Naive B cell (primary cell): ENCODE results near the gene SH2D7. TPM values are rescaled to one million over a fixed set of nuclear protein-coding genes. Genes with fewer than 3 reads are reported as not detected.

Experiments
- ATAC-seq, 2 donors: fragments of 150-1000 bp; cut with Tn5 transposase; 2 replicates each; pipeline ENCODE4 v1.10.0; 2021; ENCODE audit warnings: low read depth in 2 of 2, mild to moderate bottlenecking in 2 of 2, moderate library complexity in 2 of 2
- DNase-seq: peaks from one replicate; pipeline ENCODE4 v3.0.0; 2022
- H3K27ac Mint-ChIP-seq, 6 donors: one replicate each; pipeline ENCODE4 v1.8.0; 2020 to 2022; ENCODE audit warnings: mild to moderate bottlenecking in 6 of 6, mixed read lengths in 6 of 6, moderate library complexity in 5 of 6, inconsistent platforms in 2 of 6
- H3K27me3 Mint-ChIP-seq, 3 donors: one replicate each; pipeline ENCODE4 v1.8.0; 2021 to 2022; ENCODE audit warnings: mixed read lengths in 3 of 3, mild to moderate bottlenecking in 1 of 3
- H3K36me3 Mint-ChIP-seq, 2 donors: one replicate each; pipeline ENCODE4 v1.8.0; 2020 to 2022; ENCODE audit warnings: mixed read lengths in 2 of 2, inconsistent platforms in 1 of 2, mild to moderate bottlenecking in 1 of 2
- H3K4me1 Mint-ChIP-seq, 3 donors: one replicate each; pipeline ENCODE4 v1.8.0; 2020 to 2022; ENCODE audit warnings: mixed read lengths in 3 of 3, inconsistent platforms in 1 of 3, mild to moderate bottlenecking in 1 of 3, moderate library complexity in 1 of 3
- H3K4me3 Mint-ChIP-seq, 8 donors: one replicate each; pipeline ENCODE4 v1.8.0; 2020 to 2022; ENCODE audit warnings: mild to moderate bottlenecking in 8 of 8, mixed read lengths in 8 of 8, moderate library complexity in 8 of 8, inconsistent platforms in 2 of 8
- H3K9me3 Mint-ChIP-seq, 7 donors: one replicate each; pipeline ENCODE4 v1.8.0; 2020 to 2022; ENCODE audit warnings: mixed read lengths in 7 of 7, mild to moderate bottlenecking in 5 of 7, inconsistent platforms in 2 of 7, moderate library complexity in 1 of 7
- polyA plus RNA-seq, 6 donors: library from polyadenylated mRNA; unstranded; fragments of 300-500 nt; fragmentation: Illumina TruSeq; gene quantifications; one replicate each; pipeline ENCODE4 v1.2.3, GENCODE V29; 2021; ENCODE audit warnings: low read depth in 6 of 6

The SH2D7 gene
- polyA plus RNA-seq, 6 donors from 2014 or later, result not detected

- Mint-ChIP-seq H3K27ac (no peak overlapping the region), H3K27me3 (no peaks in the 10 kb centered on the region), H3K4me3 (no peak overlapping the region), H3K4me1 (peaks cover 65 to 82% (median 78%) of the 10 kb centered on the region in 3 donors), H3K9me3 (no peaks in the 10 kb centered on the region), H3K36me3 (peaks cover 0 to 10% of the 10 kb centered on the region in 2 donors)
- ATAC-seq (no peak), DNase-seq (no peak)
These were observed 37.8 kb upstream of the SH2D7 start for GRCh38 chr15:78054518-78054917.

GRCh38 chr15:78054966-78055365, 37.4 kb upstream of the SH2D7 start:
- Mint-ChIP-seq H3K27ac (peak overlapping the region in 4 of 6 donors; percentile 20 to 85 (median 64)), H3K27me3 (no peaks in the 10 kb centered on the region), H3K9me3 (no peaks in the 10 kb centered on the region), H3K4me3 (peak overlapping the region in 2 of 8 donors; percentile 34 to 36), H3K4me1 (peaks cover 65 to 82% (median 78%) of the 10 kb centered on the region in 3 donors), H3K36me3 (peaks cover 0 to 10% of the 10 kb centered on the region in 2 donors)
- ATAC-seq (no peak), DNase-seq (no peak)

- H3K4me3 Mint-ChIP-seq, result peak overlapping the region; percentile 3 to 92 (median 61)
- H3K27ac Mint-ChIP-seq, result peak overlapping the region; percentile 27 to 88 (median 66)
- H3K9me3 Mint-ChIP-seq, result no peaks in the 10 kb centered on the region
- H3K36me3 Mint-ChIP-seq, result peaks cover 0 to 10% of the 10 kb centered on the region in 2 donors
- no peak for DNase-seq
- ATAC-seq, result peak; percentile 4 to 6
- no peaks in the 10 kb centered on the region for H3K27me3 Mint-ChIP-seq
- H3K4me1 Mint-ChIP-seq, result peaks cover 57 to 75% (median 72%) of the 10 kb centered on the region in 3 donors
These were observed 36.2 kb upstream of the SH2D7 start for GRCh38 chr15:78055919-78056713.

GRCh38 chr15:78056714-78057269, 35.6 kb upstream of the SH2D7 start:
- peak overlapping the region; percentile 60 to 94 (median 80) for H3K27ac Mint-ChIP-seq
- peaks cover 0 to 10% of the 10 kb centered on the region in 2 donors for H3K36me3 Mint-ChIP-seq
- ATAC-seq (peak; percentile 93 to 94), DNase-seq (peak; percentile 51)
- no peaks in the 10 kb centered on the region for H3K9me3 Mint-ChIP-seq
- H3K4me3 Mint-ChIP-seq, result peak overlapping the region in 7 of 8 donors; percentile 17 to 92 (median 60)
- peaks cover 52 to 73% (median 68%) of the 10 kb centered on the region in 3 donors for H3K4me1 Mint-ChIP-seq
- no peaks in the 10 kb centered on the region for H3K27me3 Mint-ChIP-seq

GRCh38 chr15:78057803-78058202, 34.6 kb upstream of the SH2D7 start:
- peaks cover 0 to 10% of the 10 kb centered on the region in 2 donors for H3K36me3 Mint-ChIP-seq
- no peak for ATAC-seq
- peak overlapping the region in 1 of 8 donors; percentile 11 for H3K4me3 Mint-ChIP-seq
- no peak for DNase-seq
- H3K4me1 Mint-ChIP-seq, result peaks cover 50 to 70% (median 62%) of the 10 kb centered on the region in 3 donors
- peak overlapping the region in 3 of 6 donors; percentile 50 to 87 (median 72) for H3K27ac Mint-ChIP-seq
- no peaks in the 10 kb centered on the region for H3K9me3 Mint-ChIP-seq
- H3K27me3 Mint-ChIP-seq, result no peaks in the 10 kb centered on the region

GRCh38 chr15:78058401-78058935, 33.9 kb upstream of the SH2D7 start:
- Mint-ChIP-seq H3K4me3 (peak overlapping the region in 2 of 8 donors; percentile 11 to 61), H3K27me3 (no peaks in the 10 kb centered on the region), H3K9me3 (no peaks in the 10 kb centered on the region), H3K36me3 (peaks cover 0 to 4% of the 10 kb centered on the region in 2 donors), H3K27ac (peak overlapping the region in 4 of 6 donors; percentile 14 to 87 (median 44)), H3K4me1 (peaks cover 50 to 70% (median 66%) of the 10 kb centered on the region in 3 donors)
- DNase-seq (no peak), ATAC-seq (no peak)

- Mint-ChIP-seq H3K4me3 (peak overlapping the region in 3 of 8 donors; percentile 26 to 61 (median 60)), H3K9me3 (no peaks in the 10 kb centered on the region), H3K27ac (peak overlapping the region in 4 of 6 donors; percentile 43 to 85 (median 68))
These were observed 33.1 kb upstream of the SH2D7 start for GRCh38 chr15:78059110-78059839.

GRCh38 chr15:78060232-78060631, 32.1 kb upstream of the SH2D7 start:
- Mint-ChIP-seq H3K4me1 (peaks cover 48 to 66% (median 60%) of the 10 kb centered on the region in 3 donors), H3K9me3 (no peaks in the 10 kb centered on the region), H3K36me3 (no peaks in the 10 kb centered on the region), H3K4me3 (peak overlapping the region in 2 of 8 donors; percentile 38 to 55), H3K27ac (peak overlapping the region in 3 of 6 donors; percentile 6 to 67 (median 28)), H3K27me3 (no peaks in the 10 kb centered on the region)
- ATAC-seq (no peak), DNase-seq (no peak)

More at GRCh38 chr15:78059110-78059839, 33.1 kb upstream of the SH2D7 start:
- ATAC-seq, result no peak
- Mint-ChIP-seq H3K36me3 (no peaks in the 10 kb centered on the region), H3K4me1 (peaks cover 50 to 70% (median 66%) of the 10 kb centered on the region in 3 donors), H3K27me3 (no peaks in the 10 kb centered on the region)
- no peak for DNase-seq

GRCh38 chr15:78061963-78062427, 30.4 kb upstream of the SH2D7 start:
- H3K4me3 Mint-ChIP-seq, result peak overlapping the region; percentile 50 to 83 (median 70)
- DNase-seq (no peak), ATAC-seq (peak; percentile 61 to 65)
- H3K36me3 Mint-ChIP-seq, result no peaks in the 10 kb centered on the region
- peak overlapping the region in 4 of 6 donors; percentile 48 to 61 (median 51) for H3K27ac Mint-ChIP-seq
- H3K9me3 Mint-ChIP-seq, result no peaks in the 10 kb centered on the region
- H3K4me1 Mint-ChIP-seq, result peaks cover 36 to 48% (median 42%) of the 10 kb centered on the region in 3 donors
- no peaks in the 10 kb centered on the region for H3K27me3 Mint-ChIP-seq

- Mint-ChIP-seq H3K9me3 (no peaks in the 10 kb centered on the region), H3K36me3 (no peaks in the 10 kb centered on the region), H3K4me1 (peaks cover 31 to 41% (median 36%) of the 10 kb centered on the region in 3 donors), H3K27me3 (no peaks in the 10 kb centered on the region), H3K27ac (no peak overlapping the region), H3K4me3 (no peak overlapping the region)
- ATAC-seq (no peak), DNase-seq (no peak)
These were observed 29.1 kb upstream of the SH2D7 start for GRCh38 chr15:78063217-78063616.

- no peak for ATAC-seq
- Mint-ChIP-seq H3K27ac (no peak overlapping the region), H3K27me3 (no peaks in the 10 kb centered on the region), H3K36me3 (no peaks in the 10 kb centered on the region), H3K4me3 (no peak overlapping the region), H3K4me1 (peaks cover 24 to 44% (median 28%) of the 10 kb centered on the region in 3 donors), H3K9me3 (no peaks in the 10 kb centered on the region)
- no peak for DNase-seq
These were observed 28.4 kb upstream of the SH2D7 start for GRCh38 chr15:78063970-78064385.

GRCh38 chr15:78064544-78064943, 27.8 kb upstream of the SH2D7 start:
- H3K27ac Mint-ChIP-seq, result no peak overlapping the region
- H3K4me3 Mint-ChIP-seq, result no peak overlapping the region
- DNase-seq (no peak), ATAC-seq (no peak)
- no peaks in the 10 kb centered on the region for H3K9me3 Mint-ChIP-seq
- H3K36me3 Mint-ChIP-seq, result no peaks in the 10 kb centered on the region
- no peaks in the 10 kb centered on the region for H3K27me3 Mint-ChIP-seq
- H3K4me1 Mint-ChIP-seq, result peaks cover 18 to 44% (median 23%) of the 10 kb centered on the region in 3 donors
